Renal pelvis (tissue), 4 donors: ENCODE data around the gene IL4I1. TPM values are rescaled to one million over a fixed set of nuclear protein-coding genes. Genes with fewer than 3 reads are reported as not detected.

Source experiments
- DNase-seq: peaks from one replicate; pipeline ENCODE4 v3.0.0-alpha.2; 2013
- polyA plus RNA-seq, 3 donors: library from polyadenylated mRNA; unstranded; fragments of 120-200 nt; gene quantifications; one replicate each; pipeline ENCODE4 v1.2.1, GENCODE V29; 2013; ENCODE audit not compliant: insufficient read length in 3 of 3

IL4I1 gene
- polyA plus RNA-seq, 3 donors, result 2.7 to 3.6 (median 3.1) TPM

DNA sequence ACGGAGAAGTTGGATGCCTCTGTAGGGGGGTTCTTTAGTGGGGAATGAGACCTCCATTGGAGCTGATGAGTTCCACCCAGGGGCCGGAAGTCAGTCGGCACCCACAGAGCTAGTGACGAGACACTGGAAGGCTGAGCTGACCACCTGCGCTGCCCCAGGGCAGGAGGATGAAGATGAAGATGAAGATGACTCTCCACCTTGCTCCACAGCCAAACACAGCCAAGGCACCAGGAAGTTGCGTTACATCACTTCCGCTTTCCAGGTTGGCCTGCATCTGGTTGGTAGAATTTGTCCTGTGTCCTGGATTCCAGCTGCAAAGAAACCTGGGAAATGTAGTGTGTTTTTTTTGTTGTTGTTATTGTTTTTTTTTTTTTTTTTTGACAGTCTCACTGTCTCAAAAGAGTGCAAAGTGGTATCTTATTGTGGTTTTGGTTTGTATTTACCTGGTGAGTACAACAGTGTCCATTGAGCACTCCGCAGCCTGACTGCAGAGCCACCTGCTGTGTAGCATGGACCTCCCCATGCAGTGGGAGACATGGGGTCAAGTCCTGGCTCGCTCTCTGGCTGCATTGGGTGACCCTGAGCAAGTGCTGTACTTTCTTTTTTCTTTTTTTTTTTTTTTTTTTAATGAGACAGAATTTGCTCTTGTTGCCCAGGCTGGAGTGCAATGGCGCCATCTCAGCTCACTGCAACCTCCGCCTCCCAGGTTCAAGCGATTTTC is 17.3 kb downstream of the IL4I1 start:
- DNase-seq, result no peak

DNA sequence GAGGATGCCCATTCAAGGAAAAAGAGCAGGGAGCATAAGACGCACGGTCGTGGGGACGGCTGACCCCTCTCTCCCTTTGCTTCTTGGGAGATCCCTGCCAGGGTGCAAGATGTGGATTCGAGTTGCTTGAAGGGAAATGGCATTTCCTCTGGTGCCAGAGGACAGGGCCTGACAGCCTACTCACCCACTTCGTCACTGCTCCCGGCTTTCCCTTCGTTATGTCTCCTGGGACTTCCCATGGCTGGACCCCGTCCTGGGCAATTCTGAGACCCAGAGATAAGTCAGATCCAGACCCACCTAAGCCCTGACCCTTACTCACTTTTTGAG is 18.0 kb downstream of the IL4I1 start:
- no peak for DNase-seq

DNA sequence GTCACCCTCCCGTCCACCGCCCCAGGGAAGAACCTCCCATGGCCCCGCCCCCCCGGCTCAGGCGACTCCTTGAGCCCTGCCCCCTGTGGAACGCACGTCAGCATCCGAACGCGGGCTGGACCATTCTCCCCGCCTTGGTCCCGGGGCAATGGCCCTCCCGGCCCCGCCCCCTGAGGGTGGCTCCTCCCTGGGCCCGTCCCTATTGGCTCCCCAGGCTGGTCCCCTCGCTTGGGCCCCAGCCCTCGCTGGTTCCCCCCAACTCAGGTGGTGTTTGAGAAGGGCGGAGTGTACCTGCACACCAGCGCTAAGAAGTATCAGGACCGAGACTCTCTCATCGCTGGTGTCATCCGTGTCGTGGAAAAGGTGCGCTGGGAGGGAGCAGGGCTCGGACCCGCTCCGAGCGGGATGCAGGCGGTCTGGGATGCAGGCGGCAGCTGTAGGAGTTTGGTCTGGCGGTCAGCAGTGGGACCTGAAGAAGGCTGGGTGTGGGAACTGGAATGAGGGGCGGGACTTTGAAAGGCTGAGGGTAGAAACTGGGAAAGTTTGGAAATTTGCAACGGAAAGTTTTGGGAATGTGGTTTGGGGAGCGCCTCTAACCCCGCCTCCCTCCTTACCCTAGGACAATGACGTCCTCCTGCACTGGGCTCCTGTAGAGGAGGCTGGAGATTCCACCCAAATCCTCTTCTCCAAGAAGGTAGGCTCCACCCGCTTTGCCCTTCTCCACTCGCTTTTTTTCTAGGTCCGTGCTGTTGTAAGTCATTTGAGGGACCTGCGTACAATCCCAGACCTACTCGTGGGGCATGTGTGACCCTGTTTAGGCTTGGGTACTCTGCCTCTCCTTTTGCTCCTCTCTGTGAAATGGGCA is 18.6 kb downstream of the IL4I1 start:
- peak; percentile 97 for DNase-seq

DNA sequence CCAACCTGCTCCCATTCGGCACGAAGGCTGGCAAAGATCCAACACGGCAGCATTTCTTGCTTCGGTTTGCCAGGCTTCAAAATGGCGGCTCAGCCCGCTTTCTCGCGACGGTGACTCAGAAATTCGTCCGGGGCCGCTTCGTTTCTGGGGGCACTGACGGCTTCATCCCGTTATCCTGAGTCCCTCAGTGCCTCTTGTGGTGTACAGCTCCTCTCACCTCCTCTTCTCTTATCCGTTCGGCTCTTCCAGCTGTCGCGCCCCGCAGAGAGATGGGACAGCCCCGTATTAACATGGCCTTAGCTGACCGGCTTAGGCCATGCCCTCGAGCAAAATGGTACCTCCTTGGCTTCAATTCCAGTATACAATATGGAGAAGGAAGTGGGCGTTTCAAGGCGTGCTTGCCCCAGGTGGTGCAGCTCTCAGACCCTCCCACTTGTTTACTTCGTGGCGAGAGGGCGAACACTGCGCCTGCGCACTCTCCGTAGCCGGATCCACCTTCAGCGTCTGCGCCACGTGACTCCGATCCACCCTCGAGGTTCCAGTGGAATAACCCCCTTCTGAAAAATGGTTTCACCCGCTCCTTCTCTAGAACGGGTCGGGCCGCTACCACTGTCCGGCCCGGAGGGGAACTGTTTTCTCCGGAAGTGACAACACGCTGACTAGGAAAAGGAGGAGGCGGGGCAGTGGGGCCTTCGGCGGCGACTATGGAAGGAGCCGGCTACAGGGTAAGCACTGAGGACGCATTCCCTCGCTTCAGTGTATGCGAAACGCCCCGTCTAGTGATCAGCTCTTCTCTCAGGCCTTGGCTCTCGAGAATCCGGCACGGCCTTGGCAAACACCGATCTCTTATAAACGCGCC is 19.4 kb downstream of the IL4I1 start, which contains the start of the genes AKT1S1 and TBC1D17:
AKT1S1 (minus strand) TSS at position 336 of the 859 bp plus-strand sequence. CDS start 4,060 bp downstream, outside the sequence.
TBC1D17 (plus strand) TSS at position 683 of the 859 bp plus-strand sequence; CDS start at position 705, 22 bp downstream.
- peak; percentile 100 for DNase-seq

DNA sequence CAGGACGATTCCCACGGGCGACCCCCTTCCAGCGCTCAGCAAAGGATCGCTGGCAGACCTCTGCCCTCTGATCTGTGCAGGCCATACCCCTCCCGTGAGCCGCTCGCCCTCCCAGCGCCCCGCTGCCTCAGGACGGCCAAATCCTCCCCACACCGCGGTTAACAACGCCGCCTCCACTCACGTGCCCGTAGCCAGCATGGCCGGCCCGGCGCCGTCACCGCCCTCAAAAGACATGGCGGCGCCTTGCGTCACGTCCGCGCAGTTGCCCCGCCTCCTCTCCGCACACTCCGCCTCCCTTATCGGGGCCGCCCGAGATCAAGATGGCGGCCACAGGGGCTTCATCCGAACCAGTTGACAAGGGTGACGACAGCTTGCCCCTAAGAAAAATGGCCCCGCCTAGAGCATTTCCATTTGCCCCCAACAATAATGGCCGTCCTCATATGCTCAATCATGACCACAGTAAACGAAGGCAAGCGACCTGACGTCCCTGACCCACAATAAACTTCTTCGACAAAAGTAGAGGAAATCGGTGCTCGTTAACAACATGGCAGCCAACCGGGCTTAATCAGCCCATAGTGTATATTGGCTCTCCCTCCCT is 20.2 kb downstream of the IL4I1 start:
- DNase-seq, result peak; percentile 99

DNA sequence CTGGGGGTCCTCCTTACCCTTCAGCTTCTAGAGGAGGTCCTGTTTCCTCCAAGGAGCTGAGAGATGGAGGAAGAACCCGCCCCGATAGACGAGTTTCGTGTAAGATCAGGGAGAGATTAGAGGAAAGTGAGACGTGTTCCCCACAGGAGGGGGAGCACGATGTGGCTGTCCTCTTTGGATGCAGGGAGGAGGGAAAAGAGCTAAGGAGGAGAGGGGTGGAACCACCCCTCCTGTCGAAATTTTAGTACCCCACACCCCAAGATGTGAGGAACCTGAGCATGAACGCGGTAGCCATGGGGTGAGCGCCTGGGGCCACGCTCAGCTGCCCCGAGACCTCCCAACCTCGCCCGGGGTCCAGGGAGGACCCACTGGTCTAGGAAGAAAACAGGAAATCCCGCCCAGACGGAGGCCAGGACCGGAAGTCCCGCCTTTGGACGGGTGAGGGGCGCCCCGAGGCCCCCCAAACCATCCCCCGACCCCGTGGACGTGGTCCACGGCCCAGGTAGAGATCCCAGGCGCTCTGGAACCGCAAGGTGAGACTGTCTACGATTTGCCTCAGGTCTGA is 20.7 kb downstream of the IL4I1 start:
- DNase-seq, result no peak

DNA sequence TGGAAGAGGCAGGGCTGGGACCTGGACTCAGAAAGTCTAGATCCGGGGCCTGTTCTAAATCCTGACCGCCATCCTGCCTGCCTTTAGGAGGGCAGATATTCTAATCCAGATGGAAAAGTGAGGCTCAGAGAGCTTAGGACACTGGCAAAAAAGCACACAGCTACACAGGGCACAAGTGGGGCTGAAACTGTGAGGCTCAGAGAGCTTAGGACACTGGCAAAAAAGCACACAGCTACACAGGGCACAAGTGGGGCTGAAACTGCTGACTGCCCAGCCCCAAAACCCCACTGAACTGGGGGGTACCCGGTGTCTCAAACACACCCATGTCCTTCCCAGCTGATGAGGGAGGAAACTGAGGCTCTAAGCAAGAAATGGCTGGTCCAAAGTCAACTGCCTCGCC is 21.5 kb downstream of the IL4I1 start:
- no peak for DNase-seq

DNA sequence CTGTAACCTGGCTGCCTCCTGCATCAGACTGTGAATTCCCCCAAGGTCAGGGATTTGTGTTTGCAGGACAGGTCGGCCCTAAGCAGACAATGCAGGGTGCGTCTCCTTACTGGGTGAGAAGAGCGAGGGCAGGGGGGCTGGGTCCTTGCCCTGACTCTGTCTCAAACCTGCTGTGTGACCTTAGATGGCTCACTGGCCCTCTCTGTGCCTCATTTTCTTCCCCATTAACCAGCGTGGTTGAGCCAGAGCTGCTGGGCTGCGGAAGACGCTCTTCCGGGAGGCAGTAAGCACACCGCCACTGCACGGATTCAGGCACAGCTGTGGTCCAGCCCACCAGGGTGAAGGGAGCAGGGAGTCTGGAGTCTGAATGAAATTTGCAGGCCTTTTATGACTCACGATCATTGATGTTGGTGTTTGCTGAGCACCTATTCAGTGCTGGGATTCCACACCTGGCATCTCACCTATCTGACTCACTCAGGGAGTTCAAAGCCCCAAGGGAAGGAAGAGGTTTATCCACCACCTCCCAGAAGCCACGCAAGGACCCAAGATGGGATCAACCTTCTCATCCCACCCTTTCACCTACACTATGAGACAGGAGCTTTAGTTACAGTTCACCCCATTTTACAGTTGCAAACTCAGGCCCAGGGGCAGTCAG is 22.1 kb downstream of the IL4I1 start:
- DNase-seq, result no peak

DNA sequence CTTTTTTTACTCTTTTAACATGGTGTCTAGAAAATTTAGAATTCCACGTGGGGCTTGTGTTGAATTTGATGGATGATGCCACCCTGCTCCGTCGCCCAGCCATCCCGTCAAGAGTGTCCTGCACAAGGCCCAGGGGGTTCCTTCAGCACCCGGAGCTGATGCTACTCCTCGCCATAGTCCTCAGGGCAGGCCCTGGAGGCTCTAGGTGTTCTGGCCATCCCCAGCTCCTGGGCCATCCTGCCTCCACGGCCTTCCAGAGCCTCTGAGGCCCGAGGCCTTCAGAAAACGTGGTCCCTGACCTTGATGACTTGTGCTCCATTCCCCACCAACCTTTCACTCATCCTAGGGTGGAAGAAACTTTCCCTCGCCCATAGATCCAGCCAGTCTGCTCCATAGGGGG is 22.9 kb downstream of the IL4I1 start:
- no peak for DNase-seq

DNA sequence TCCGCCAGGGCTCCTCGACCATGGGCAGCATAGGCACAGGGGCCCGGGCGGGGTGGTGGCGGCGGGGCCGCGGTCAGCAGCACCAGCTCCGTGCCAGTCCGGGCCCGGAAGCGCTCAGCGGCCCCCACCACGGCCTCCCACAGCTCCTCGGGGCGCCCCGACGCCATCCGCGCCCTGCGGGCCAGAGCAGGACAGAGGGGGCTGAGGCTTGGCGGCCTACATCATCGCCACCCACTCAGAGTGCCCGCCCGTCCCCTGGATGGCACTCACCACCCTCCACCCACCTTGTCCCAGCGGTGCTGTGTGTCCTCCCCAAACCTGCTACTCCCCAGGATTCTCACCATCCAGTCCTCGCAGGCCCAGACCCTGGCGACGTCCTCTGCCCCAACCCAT is 23.6 kb downstream of the IL4I1 start:
- DNase-seq, result no peak

DNA sequence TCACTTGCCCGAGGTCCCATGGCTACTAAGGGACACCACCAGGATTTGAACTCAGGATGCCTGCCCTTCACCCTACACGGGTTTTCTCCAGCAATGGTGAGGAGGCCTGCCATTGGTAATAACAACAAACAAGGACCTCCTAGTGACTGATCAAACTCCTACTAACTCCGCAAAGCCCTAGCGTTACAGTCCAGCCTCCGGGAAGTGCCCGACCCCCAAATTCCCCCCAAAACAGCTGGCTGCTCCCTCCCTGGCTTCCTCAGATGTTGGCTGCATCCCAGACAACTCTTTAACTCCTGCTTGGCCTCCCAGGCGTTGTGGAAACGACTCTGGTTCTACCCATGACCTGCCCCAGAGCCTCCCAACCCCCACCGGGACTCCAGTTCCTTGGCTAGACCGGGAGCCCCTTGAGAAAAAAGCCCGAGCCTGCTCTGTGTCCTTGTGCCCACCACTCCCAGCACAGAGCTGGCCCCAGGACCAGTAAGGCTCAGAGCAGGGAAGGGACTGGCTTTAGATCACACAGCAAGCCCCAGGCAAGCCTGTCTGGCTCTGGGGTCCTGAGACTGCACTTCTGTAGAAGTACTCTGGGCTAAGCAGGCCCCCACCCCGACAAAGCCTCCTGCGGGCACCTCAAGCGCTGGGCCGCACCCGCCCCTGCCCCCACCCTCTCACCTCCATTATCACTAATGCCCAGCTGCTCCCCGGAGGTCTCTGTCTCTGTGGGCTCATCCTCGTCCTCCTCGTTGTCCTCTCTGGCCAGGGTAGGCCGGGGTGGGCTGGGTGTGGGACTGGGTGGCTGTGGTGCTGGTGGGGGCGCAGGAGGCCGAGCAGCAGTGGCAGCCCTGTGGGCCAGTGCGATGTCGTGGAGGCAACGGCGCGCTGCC is 24.2 kb downstream of the IL4I1 start:
- no peak for DNase-seq

DNA sequence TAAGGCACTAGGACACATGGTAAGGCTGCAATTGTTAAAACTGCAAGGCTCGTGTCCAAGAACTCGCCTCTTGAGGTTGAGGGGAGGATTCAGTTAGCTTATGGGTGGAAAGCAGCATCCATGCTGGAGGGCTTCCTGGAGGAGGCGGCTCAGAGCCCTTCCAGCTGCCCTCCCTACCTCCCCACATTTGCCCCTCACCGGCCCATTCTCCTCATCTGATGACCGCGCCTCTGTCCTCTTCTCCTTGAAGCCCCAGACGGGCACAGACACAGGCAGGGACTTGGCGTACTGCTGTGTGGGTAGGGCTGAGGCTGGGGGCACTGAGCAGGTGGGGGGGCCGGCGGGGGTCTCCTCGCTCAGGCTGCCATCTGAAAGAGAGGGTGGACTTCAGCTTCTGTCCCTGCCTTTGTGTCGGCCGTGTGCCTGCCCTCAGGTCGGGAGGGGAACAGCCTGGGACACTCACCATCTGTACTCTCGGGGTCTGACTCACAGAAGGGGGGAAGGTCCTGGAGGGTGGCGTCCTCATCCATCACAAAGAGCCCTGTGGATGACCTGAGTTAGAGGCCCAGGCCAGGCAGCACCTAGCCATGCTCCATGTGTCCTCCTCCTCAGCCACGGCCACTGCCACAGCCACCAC is 25.2 kb downstream of the IL4I1 start:
- DNase-seq, result no peak

DNA sequence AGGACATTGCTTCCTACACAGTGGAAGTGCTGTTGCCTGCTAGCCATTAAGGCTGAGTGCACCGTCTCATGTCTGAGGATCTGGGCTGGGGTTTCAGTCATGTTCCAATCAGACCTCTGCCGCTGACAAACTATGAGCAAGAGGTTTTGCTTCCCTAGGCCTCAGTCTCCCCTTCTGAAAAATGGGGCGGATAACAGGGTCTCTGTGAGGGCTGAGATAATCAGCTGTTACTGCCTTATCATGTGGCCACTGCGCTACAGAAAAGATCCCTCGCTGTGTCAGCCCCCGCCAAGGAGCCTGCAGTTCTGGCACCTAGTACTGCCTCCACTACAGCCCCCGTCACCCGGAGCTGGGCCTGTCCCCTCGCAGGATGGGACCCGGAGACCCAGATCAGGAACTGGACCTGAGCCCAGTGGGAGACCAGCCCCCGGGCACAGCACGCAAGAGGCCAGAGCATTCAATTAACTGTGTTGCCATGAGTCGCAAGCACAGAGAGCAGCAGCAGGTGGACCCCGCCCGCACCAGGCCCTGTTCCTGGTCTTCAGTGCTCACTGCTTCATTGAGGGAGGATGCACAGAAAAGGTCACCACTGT is 26.3 kb downstream of the IL4I1 start:
- no peak for DNase-seq

DNA sequence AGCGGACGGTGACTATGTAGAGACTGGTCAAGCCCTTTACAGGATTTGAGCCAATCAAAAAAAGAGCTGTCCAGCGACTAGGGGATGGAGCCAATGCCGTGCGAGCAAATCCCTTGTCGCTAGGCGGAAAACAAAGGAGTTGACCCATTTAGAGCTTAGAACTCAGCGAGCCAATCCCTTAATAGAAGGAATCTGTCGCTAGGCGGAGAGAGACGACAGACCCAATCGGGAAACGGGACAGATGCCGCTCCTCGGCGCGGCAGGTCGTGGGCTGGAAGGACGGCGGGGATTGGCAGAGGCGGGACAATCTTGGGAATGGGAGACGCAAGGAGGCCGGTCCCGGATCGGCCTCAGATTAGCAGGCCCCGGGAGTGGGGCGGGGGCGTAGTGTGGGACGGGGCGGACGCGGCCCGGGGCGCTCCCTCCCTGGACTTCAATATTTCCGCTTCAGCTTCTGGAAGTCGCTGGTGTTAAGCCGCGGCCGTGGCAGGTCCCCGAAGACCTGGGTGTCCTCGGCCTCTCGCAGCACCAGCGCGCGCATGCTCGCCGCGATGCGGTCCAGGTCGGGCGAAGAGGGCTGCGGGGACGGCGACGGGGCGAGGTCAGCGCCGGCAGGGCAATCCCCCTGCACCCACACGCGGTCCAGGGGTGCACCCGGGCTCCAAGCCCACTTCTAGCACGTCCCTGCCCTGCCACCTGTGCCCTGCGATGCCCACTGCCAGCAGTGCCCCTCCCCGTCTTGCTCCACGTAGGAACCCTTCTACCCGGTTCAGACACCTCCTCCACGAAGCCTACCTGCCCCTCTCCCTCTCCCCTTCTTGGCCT is 27.0 kb downstream of the IL4I1 start:
- peak; percentile 100 for DNase-seq

DNA sequence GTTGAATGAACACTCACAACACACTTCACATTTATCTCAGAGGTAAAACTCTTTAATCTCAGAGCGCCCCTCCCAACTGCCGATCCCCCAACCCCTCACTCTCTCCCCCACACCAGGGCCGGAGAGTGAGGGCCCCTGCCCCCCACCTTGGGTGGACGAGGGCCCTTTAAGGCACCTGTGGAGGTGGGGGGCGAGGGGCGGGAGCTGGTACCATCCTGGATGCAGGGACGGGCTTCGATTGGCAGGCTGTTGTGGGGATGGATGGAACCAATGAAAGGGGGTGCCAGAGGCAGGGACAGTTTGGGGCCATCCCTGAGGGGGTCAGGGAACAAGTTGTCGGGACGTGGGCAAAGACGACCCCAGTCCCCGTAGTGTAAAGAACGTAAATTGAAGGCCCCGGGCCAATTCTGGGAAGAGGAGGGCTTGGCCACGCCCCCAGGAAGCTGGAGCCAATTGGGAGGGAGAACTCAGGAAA is 27.6 kb downstream of the IL4I1 start:
- DNase-seq, result no peak

DNA sequence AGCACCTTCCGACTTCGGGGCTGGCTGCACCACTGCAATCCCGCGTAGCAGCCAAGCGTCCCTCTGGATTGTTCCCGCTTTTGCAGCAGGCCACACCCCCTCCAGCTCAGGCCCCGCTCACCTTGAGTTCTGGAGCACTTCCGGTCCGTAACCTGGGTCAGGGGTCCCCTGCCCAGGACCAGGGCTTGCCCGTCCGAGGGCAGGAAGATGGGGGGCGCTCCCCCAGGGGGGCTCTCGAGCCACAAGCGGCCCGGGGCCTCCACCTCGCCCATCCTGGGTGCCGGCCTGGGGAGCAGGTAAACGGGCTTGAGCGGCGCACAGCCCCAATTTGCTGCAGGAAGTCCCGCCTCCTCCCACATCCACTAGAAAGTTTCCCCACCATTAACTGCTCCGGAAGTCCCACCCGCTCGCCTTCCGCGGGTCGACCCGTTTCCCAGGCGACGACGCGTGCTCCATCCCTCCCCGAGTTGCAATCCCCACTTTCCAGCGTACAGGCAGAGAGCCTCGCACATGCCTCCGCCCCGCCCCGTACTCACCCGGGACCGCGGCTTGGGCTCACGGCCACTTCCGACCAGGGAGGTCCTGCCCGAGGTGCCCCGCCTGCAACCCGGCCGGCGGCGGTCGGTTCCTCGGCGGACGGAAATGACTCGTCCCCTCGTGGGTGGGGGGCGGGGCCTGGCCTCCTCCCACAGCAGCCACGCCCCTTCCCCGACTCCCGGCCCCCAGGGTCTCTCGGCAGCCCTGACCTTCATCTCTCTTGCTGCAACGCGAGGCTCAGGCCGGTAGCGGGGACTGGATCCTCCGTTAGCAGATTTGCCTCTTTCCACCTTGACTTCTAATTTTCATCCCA is 29.5 kb downstream of the IL4I1 start, which contains the start of gene PNKP:
PNKP (minus strand) TSS at position 644 of the 850 bp plus-strand sequence; CDS start at position 272, 372 bp downstream.
- DNase-seq, result peak; percentile 92

DNA sequence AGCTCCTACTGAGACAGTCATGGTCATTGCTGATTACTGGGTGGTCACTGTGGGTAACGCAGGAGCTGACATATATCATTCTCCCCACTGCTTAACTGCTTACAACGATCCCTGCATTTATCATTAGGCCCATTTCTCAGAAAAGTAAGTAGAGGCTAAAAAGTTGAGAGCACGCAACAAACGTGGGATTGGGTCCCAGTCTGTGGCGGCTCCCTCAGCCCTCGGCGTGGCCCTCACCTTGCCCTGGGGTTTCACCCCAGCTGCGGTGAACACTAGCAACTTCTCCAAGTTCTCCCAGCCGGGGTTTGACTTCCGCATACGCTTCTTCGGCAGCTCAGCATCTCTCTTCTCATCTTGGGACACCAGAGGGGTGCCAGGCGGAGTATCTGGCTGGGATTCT is 31.8 kb downstream of the IL4I1 start:
- DNase-seq, result no peak
